NOMO-1 treated with DMSO at 0.1 percent for 48 hours (cell line): ENCODE data around the gene CCDC91.

Experiments
- DNase-seq: peaks from one replicate; lab custom pipeline; 2025; ENCODE audit not compliant: unreplicated experiment; lab: John Stamatoyannopoulos, UW

The CCDC91 gene

DNA sequence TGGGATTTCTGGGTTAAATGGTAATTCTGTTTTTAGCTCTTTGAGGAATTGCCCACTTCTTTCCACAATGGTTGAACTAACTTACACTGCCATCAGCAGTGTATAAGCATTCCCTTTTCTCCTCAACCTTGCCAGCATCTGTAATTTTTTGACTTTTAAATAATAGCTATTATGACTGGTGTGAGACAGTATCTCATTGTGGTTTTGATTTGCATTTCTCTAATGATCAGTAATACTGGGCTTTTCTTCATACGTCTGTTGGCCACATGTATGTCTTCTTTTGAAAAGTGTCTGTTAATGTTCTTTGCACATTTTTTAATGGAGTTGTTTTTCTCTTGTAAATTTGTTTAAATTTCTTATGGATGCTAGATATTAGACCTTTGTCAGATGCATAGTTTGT lies 323.7 kb downstream of the CCDC91 start:
- DNase-seq: no peak

- no peak for DNase-seq
Measured at GRCh38 chr12:28517101-28517500, 326.8 kb downstream of the CCDC91 start.

DNA sequence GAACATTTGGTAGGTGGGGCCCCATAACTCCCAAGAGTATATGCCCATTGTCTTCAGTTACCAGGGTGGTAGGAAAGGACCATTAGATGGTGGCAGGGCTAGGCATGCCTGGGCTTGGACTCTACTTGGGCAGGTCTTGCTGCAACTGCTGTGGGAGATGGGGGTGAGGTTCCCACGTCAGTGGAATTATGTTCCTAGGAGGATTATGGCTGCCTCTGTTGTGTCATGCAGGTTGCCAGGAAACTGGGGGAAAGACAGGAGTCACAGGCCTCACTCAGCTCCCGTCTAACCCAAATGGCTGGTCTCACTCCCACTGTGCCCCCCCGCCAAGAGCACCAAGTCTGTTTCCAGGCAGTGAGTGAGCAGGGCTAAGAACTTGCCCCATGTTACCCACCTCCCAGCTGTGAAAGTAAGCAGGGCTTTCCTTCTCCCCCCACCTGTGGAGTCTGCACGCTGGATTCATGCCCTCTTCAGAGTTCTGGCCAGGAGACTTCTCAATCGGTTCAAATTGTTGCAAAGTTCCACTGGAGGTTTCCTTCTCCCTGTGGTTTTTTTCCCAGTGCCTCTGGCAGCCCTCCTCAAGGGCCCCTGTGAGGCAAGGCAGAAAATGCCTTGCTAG lies 337.5 kb downstream of the CCDC91 start:
- no peak for DNase-seq

DNA sequence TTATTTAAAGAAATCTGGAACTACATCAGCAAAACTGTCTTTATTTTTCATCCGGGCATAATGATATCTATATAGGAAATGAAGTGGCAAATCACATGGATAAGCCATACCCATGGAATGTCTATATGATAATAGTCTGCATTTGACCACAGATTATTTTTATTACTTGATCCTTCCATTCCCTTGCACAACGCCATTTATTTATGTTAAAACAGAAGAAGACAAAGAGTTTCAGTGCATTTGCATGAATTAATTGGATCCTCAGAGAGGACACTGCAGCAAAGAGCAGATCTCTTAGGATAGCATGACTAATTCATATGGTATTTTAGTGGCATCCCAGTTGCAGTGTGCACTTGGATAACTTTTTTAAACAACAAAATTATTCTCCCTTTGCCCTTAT lies 345.0 kb downstream of the CCDC91 start:
- DNase-seq: no peak

DNA sequence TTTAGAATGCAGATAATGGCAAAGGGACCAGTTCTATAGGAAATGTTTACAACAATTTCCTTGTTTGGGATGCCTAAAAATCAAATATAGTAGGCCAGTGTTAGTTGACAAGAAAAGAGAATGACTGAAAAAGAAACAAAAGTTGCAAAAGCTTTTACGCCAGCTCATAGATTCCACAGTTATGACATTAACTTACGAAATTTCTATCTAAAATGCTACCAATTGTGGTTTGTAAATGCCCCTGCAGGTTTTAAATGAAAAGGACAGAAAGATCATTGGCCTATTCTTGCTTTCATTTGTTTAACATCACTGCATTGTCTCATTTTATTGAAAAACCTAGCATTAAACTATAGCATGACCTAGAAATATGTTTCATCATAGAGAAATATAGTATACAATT lies 345.8 kb downstream of the CCDC91 start:
- DNase-seq: peak; percentile 75

DNA sequence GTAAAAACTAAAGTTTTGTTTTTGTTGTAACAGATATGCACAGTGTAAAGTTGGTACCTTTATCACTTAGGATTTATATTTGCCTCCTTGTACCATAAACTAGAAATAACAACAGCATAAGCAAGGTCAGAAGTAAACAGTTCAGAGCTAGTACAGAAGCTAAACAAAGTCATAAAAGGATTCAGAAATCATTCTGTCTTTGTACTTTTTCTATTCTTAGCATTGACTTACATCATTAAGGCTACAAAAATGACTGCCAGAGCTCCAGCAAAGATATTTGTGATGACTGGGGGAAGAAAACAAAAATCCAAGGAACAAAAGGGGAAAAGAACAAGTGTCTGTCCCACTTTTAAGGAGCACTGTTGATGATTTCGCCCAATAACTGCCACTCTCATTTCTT lies 347.2 kb downstream of the CCDC91 start:
- no peak for DNase-seq

- DNase-seq: no peak
Measured at GRCh38 chr12:28539691-28540323, 349.6 kb downstream of the CCDC91 start.

- no peak for DNase-seq
Measured at GRCh38 chr12:28540324-28540714, 350.1 kb downstream of the CCDC91 start.

DNA sequence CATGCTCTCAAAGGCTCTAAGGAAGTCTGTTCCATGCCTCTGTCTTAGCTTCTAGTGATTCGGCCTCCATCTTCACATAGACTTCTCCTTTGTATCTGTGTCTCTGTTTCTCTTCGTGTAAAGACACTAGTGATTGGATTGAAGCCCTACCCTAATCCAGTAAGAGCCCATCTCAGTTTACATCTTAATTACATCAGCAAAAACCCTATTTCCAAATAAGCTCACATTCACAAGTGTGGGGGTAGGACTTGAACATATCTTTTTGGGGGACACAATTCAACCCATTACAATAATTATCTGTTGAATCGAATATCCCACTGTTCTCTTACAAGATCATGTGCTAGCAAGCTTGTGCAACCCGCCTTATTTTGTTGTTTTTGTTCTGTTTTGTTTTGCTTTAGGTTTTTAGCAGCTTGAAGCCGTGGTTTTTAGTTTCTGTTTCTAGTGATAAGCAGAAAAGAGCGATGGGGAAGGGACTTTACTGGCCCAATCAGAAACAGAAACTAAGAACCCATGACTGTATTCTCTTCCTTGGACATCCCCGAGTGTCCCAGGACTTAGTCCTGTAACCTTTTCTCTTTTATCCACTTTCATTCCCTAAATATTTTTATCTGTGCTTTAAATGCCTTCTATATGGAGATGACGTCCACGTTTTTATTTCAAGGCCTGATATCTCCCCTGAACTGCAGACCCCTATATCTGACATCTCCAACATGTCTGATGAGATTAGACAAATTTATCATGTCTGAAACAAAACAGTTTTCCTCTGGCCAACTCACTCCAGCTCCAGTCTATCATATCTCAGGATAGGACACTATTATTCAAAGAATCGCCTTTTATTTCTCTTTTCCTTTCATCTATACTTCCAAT lies 353.0 kb downstream of the CCDC91 start:
- DNase-seq: peak; percentile 34

GRCh38 chr12:28550757-28551704 lies 360.8 kb downstream of the CCDC91 start:
- no peak for DNase-seq

DNA sequence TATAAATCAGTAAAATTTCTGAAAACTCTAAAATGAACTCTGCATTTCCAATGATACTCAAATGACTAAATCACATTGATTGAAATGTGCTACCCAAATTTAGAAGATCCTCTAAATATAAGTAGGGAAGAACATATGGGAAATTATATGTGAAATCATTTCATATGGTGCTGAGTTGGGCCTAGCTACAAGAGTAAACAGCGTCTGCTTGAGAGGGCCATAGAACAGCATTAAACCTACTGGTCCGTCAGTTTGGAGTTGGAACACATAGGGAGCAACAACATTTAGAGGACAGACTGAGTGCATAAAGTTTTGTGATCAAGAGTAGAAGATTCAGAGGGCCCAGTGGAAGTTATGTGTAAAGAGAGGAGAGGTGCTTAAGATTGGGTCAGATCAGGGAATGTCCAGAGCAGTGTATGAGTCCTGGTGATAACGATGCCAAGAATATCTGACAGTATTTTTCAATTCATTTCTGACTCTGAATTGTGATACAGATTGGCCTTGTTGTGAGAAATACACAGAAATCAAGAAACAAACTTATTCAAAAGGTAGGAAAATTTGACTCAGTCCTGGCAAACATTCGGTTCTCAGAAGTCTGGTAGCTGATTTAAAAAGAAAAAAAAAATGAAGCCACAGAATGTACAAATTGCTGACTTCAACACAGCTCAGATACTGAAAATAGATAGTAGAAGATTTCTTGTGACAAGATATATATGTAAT lies 362.2 kb downstream of the CCDC91 start:
- no peak for DNase-seq

GRCh38 chr12:28555748-28556147 lies 365.5 kb downstream of the CCDC91 start:
- no peak for DNase-seq

DNA sequence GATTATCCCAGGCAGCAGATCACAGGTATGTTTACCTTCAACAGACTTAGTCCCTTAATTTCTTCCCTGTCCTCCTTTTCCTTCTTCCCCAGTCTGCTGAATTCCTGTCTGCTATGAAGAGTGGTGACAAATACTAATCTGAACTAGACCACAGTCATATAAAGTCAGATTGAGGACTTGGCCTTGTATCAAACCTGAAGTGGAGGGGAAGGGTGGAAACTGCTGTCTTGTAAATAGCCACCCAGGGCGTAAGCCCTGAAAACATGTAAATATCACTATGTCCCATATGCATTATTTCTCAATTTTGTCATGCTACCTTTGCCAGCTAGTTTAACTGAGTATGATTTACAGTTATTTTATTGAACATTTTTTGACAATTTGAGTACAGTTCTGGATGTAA lies 368.0 kb downstream of the CCDC91 start:
- DNase-seq: no peak

GRCh38 chr12:28563286-28563685 lies 373.0 kb downstream of the CCDC91 start:
- no peak for DNase-seq

DNA sequence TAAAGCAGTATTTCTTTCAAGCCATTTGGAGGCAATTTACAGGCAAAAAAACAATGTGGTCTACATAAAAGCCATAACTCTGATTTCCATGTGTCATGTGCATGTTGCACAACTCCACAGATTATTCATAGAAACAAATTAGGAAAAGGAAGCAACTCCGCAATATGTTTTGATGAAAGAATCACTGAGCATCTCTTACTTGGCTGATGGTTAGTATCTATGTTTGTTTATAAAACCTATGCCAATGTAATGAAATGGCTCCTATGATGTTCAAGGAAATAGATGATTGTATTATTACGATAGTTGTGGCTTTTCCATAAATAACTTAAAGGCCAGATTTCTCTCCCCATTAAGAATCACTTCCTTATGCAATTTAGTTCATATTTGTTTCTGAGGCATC lies 373.7 kb downstream of the CCDC91 start:
- peak; percentile 61 for DNase-seq

DNA sequence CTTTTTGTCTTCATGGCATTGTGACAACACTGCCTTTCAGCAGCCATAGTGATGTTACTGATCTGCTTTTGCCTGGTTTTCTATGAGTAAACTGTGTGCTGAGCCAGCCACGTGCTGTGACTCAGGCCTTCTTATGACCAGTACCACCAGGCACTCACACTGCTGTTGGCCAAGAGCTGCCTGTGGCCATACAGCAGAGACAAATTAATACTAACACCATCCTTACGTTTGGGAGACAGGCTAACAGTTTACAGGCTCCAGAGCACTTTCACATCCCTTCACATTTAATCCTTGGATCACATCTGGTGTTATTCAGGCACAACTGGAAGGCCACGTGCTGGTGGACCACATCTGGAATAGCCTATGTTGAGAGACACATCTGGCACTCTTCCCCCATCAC lies 377.9 kb downstream of the CCDC91 start:
- no peak for DNase-seq

- DNase-seq: no peak
Measured at GRCh38 chr12:28568704-28569103, 378.4 kb downstream of the CCDC91 start.

DNA sequence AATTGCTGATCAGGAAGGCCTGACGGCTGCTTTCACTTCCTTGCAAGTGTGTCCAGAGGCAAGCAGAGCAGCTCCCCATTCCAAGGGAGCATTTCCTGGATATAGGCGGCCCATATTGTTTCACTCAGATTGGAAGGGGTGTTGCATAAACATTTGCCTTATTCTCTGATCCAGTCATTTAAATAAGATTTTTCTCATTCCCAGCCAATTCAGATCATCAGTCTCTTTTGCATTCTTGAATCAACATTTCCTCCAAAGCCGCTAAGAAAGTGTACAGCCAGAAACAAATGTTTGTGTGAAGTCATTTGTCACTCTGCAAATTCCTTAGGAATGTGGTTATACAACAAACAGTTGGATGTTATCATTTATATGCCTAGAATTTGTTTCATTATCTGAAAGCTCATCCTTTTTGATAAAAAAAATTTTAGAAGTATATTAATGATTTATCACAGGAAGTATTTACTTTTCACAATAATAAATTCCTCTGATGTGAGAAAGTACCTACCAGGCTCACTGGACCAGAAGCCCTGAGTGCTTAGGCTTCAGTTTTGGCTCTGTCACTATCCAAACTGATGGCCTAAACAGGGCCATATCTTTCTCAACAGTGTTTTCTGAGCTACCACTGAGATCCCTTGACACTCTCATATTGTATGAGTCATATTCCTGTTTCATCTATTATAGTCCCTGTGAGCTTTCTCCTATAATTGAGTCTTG lies 379.6 kb downstream of the CCDC91 start:
- no peak for DNase-seq

DNA sequence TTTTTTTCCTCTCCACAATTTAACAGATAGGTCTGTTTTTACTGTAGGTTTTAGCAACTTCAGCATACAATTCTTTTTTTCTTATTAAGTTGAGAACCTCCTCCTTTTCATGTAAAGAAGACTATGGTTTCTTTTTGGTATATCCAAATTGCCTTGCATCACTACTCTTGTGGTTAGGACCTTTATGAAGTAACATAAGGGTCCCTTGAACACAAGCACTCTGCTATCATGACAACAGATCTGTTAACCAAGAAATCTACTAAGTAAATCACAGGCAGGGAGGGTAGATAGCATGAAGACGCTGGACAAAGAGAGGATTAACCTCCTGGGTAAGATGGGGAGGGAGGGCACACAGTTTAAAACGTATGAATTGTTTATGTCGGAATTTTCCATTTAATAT lies 380.6 kb downstream of the CCDC91 start:
- DNase-seq: peak; percentile 4
